DOHH2 (cell line): Measurements from ENCODE around the gene GPD2.

ENCODE experiments used
- CTCF ChIP-seq: fragments of 200-600 bp; sonication (generic); IDR thresholded peaks from one replicate; pipeline ENCODE4 v1.5.1; 2014; ENCODE audit warnings: antibody characterized with exemption, mild to moderate bottlenecking, low read depth, low read length; ENCODE audit not compliant: poor library complexity, severe bottlenecking
- EZH2phosphoT487 ChIP-seq: fragments of 200-600 bp; sonication (generic); IDR thresholded peaks from 2 replicates; pipeline ENCODE4 v1.6.1; 2017; ENCODE audit warnings: borderline replicate concordance, mild to moderate bottlenecking, antibody characterized with exemption, low read length, moderate library complexity, mixed read lengths

- TF ChIP-seq CTCF (no peak), EZH2phosphoT487 (no peak)
Measured at GRCh38 chr2:156538083-156538504, 101.9 kb downstream of the GPD2 start.
